Testis (tissue), 3 donors: Measurements from ENCODE around the gene SAP130. TPM values are rescaled to one million over a fixed set of nuclear protein-coding genes. Genes with fewer than 3 reads are reported as not detected.

Source experiments
- DNase-seq: peaks from one replicate; pipeline ENCODE4 v3.0.0-alpha.2; 2019
- H3K27ac ChIP-seq, 2 donors: fragments of 200-600 bp; sonication (generic); one replicate each; pipeline ENCODE4 v1.5.1; 2019
- H3K27me3 ChIP-seq: fragments of 200-600 bp; sonication (generic); one replicate; pipeline ENCODE4 v1.5.1; 2019
- H3K36me3 ChIP-seq: fragments of 200-600 bp; sonication (generic); one replicate; pipeline ENCODE4 v1.5.1; 2017; ENCODE audit warnings: low read depth; ENCODE audit errors: missing control alignments
- H3K4me1 ChIP-seq: fragments of 200-600 bp; sonication (generic); one replicate; pipeline ENCODE4 v1.5.1; 2019
- H3K4me3 ChIP-seq, 2 donors: fragments of 200-600 bp; sonication (generic); one replicate each; pipeline ENCODE4 v1.5.1; 2017 to 2019
- H3K9me3 ChIP-seq: fragments of 200-600 bp; sonication (generic); one replicate; pipeline ENCODE4 v1.5.1; 2017
- CTCF ChIP-seq, 3 experiments: fragments of 450-650 bp in 2 of 3; fragments of 200-600 bp in 1 of 3; sonication (generic) in 1 of 3; IDR thresholded peaks; one replicate each; pipeline ENCODE4 v1.5.1; 2016 to 2019; ENCODE audit warnings: antibody characterized with exemption in 3 of 3, mild to moderate bottlenecking in 2 of 3, moderate library complexity in 1 of 3
- POLR2A ChIP-seq: fragments of 450-650 bp; IDR thresholded peaks from one replicate; pipeline ENCODE4 v1.6.1; 2017; ENCODE audit warnings: antibody characterized with exemption, mild to moderate bottlenecking, moderate library complexity
- WGBS, 2 donors: methylation state at CpG; one replicate each; pipeline ENCODE4 v1.1.5; 2018; 5-methylcytosine and 5-hydroxymethylcytosine counted together
- intact Hi-C: fragments of 100-400 bp; cut with DNase I; formaldehyde crosslinking; loops from one replicate; pipeline ENCODE4 v1.15.1; 2023; ENCODE audit warnings: low total_unique reads
- polyA plus RNA-seq: library from polyadenylated mRNA; stranded (reverse); fragments of 350-450 nt; fragmentation: Illumina TruSeq; extraction: RNeasy Lipid Tissue Mini Kit (QIAGEN cat#74804); gene quantifications from one replicate; pipeline ENCODE4 v1.2.3, GENCODE V29; 2014; ENCODE audit warnings: low read depth, low replicate concordance; ENCODE audit not compliant: insufficient read depth
- total RNA-seq, 2 donors: library from RNA; depleted of rRNA; stranded (reverse); fragments of >200 nt; gene quantifications; one replicate each; pipeline ENCODE4 v1.2.3, GENCODE V29; 2016

The SAP130 gene
- total and polyA plus RNA-seq, 3 donors from 2014 or later = 82.4 to 129 (median 85.7) TPM

GRCh38 chr2:127996160-127996559, 31.7 kb downstream of the SAP130 start:
- no peaks in the 10 kb centered on the region for H3K9me3 ChIP-seq
- no peak for DNase-seq
- no peak overlapping the region for H3K4me3 ChIP-seq
- WGBS, 2 donors = 86% methylated on average over 9 of the region's 9 CpGs
- intact Hi-C loops = no loop called here
- TF ChIP-seq POLR2A (no peak), CTCF (IDR thresholded peaks at IDR 0.05) (no peak)
- no peaks in the 10 kb centered on the region for H3K27me3 ChIP-seq
- no peaks in the 10 kb centered on the region for H3K36me3 ChIP-seq
- no peaks in the 10 kb centered on the region for H3K4me1 ChIP-seq
- H3K27ac ChIP-seq = no peak overlapping the region

- intact Hi-C loops = no loop called here
- H3K4me3 ChIP-seq = no peak overlapping the region
- H3K9me3 ChIP-seq = no peaks in the 10 kb centered on the region
- DNase-seq = no peak
- no peaks in the 10 kb centered on the region for H3K4me1 ChIP-seq
- no peaks in the 10 kb centered on the region for H3K36me3 ChIP-seq
- no peaks in the 10 kb centered on the region for H3K27me3 ChIP-seq
- TF ChIP-seq POLR2A (no peak), CTCF (IDR thresholded peaks at IDR 0.05) (no peak)
- no peak overlapping the region for H3K27ac ChIP-seq
- WGBS, 2 donors = 91 to 93% methylated on average over 7 of the region's 7 CpGs
These were observed 32.1 kb downstream of the SAP130 start for GRCh38 chr2:127995725-127996124.

- WGBS, 2 donors = 89 to 90% methylated on average over 2 of the region's 2 CpGs
- H3K36me3 ChIP-seq = no peaks in the 10 kb centered on the region
These were observed 34.2 kb downstream of the SAP130 start for GRCh38 chr2:127993659-127994058.

GRCh38 chr2:127991742-127992141, 36.1 kb downstream of the SAP130 start:
- no peaks in the 10 kb centered on the region for H3K27me3 ChIP-seq
- H3K27ac ChIP-seq = no peak overlapping the region
- 89 to 92% methylated on average over 5 of the region's 5 CpGs for WGBS, 2 donors
- no peaks in the 10 kb centered on the region for H3K36me3 ChIP-seq
- H3K9me3 ChIP-seq = no peaks in the 10 kb centered on the region
- no peaks in the 10 kb centered on the region for H3K4me1 ChIP-seq
- TF ChIP-seq POLR2A (no peak), CTCF (IDR thresholded peaks at IDR 0.05) (no peak)
- H3K4me3 ChIP-seq = no peak overlapping the region
- no peak for DNase-seq
- intact Hi-C loops = no loop called here

More at GRCh38 chr2:127993659-127994058, 34.2 kb downstream of the SAP130 start:
- Histone ChIP-seq H3K4me3 (no peak overlapping the region), H3K9me3 (no peaks in the 10 kb centered on the region), H3K27me3 (no peaks in the 10 kb centered on the region), H3K4me1 (no peaks in the 10 kb centered on the region), H3K27ac (no peak overlapping the region)
- intact Hi-C loops = no loop called here
- DNase-seq = no peak
- TF ChIP-seq POLR2A (no peak), CTCF (IDR thresholded peaks at IDR 0.05) (no peak)

- intact Hi-C loops = no loop called here
- WGBS, 2 donors = 87 to 96% methylated on average over 6 to 7 of the region's 7 CpGs
- Histone ChIP-seq H3K27ac (no peak overlapping the region), H3K9me3 (no peaks in the 10 kb centered on the region), H3K4me3 (no peak overlapping the region), H3K36me3 (no peaks in the 10 kb centered on the region), H3K4me1 (no peaks in the 10 kb centered on the region), H3K27me3 (no peaks in the 10 kb centered on the region)
- TF ChIP-seq POLR2A (no peak), CTCF (IDR thresholded peaks at IDR 0.05) (no peak)
- DNase-seq = no peak
These were observed 41.2 kb downstream of the SAP130 start for GRCh38 chr2:127986548-127987079.
